IMR-90 (cell line): ENCODE data around the gene PARD6G.

Experiments used
- BHLHE40 ChIP-seq: fragments of 150-350 bp; IDR thresholded peaks from 2 replicates; pipeline ENCODE4 v1.6.1; 2016; ENCODE audit warnings: mild to moderate bottlenecking, low read depth, low read length
- CHD1 ChIP-seq: IDR thresholded peaks from 2 replicates; pipeline ENCODE4 v1.6.1; 2012; ENCODE audit warnings: low read depth, low read length, improper control_type of control experiment
- CTCF ChIP-seq: conservative IDR thresholded peaks from 2 replicates; pipeline ENCODE4 v1.5.1; 2012; ENCODE audit warnings: mild to moderate bottlenecking, low read depth, low read length, improper control_type of control experiment
- FOS ChIP-seq: fragments of 150-350 bp; IDR thresholded peaks from 2 replicates; pipeline ENCODE4 v1.6.1; 2016; ENCODE audit warnings: low read depth, low read length
- MAFK ChIP-seq: IDR thresholded peaks from 2 replicates; pipeline ENCODE4 v1.6.1; 2012; ENCODE audit warnings: low read depth, low read length, improper control_type of control experiment
- NFE2L2 ChIP-seq: fragments of 150-350 bp; IDR thresholded peaks from 2 replicates; pipeline ENCODE4 v1.6.1; 2016; ENCODE audit warnings: low read depth, mild to moderate bottlenecking, low read length
- POLR2A ChIP-seq: IDR thresholded peaks from 2 replicates; pipeline ENCODE4 v1.6.1; 2012; ENCODE audit warnings: mild to moderate bottlenecking, low read depth, low read length
- RAD21 ChIP-seq: IDR thresholded peaks from 2 replicates; pipeline ENCODE4 v1.6.1; 2012; ENCODE audit warnings: low read length, improper control_type of control experiment
- RFX5 ChIP-seq: IDR thresholded peaks from 2 replicates; pipeline ENCODE4 v1.8.0; 2012; ENCODE audit warnings: low read depth, mild to moderate bottlenecking, low read length, moderate library complexity
- USF2 ChIP-seq: fragments of 150-350 bp; IDR thresholded peaks from 2 replicates; pipeline ENCODE4 v1.6.1; 2017; ENCODE audit warnings: mild to moderate bottlenecking, antibody characterized with exemption, low read length, low read depth

GRCh38 chr18:80129672-80130367, 117.5 kb downstream of the PARD6G start:
- TF ChIP-seq FOS (no peak), CTCF (no peak), POLR2A (no peak), NFE2L2 (no peak), CHD1 (no peak), RAD21 (no peak), BHLHE40 (no peak), RFX5 (no peak), MAFK (no peak), USF2 (no peak)
